ENCODE data around the gene LPP. TPM values are rescaled to one million over a fixed set of nuclear protein-coding genes. Genes with fewer than 3 reads are reported as not detected.

The LPP gene
- polyA plus RNA-seq, 2 of the 4 experiments (the other 2 are of a cell fraction), result 11.0 to 30.8 TPM

- Histone ChIP-seq H3K9me3 (no peaks in the 10 kb centered on the region), H3K4me2 (peak overlapping the region; percentile 4; the same call in 1 of the 3 replicates), H3K27ac (peak overlapping the region in 1 of 2 experiments; percentile 77; a peak in 4 of 6 replicates), H3K4me3 (no peak overlapping the region), H3K4me1 (peaks cover 67% of the 10 kb centered on the region)
- no peak for DNase-seq (ENCODE audit: low read depth in 1 of 2, low spot score in 1 of 2)
- CTCF ChIA-PET, result interaction anchor here (1.2 kb wide), 1 partner anchor 559 kb away, joined by 5 read pairs; no protein-coding TSS in a partner anchor
- no peak for ATAC-seq
- FAIRE-seq, result no peak
- TF ChIP-seq JUNB (IDR thresholded peaks at IDR 0.05), result no peak
- no peak for TF ChIP-seq HOXA7 (CRISPR knock-in tag; IDR thresholded peaks at IDR 0.05)
- no peak for TF ChIP-seq GATA3 (IDR thresholded peaks at IDR 0.05; ENCODE audit: borderline replicate concordance)
- no peak for TF ChIP-seq ATOH8 (CRISPR knock-in tag; IDR thresholded peaks at IDR 0.05; ENCODE audit: low read depth)
- no peak for TF ChIP-seq NR3C1 (IDR thresholded peaks at IDR 0.05)
- TF ChIP-seq EHMT2 (IDR thresholded peaks at IDR 0.05; ENCODE audit: low read depth), result no peak
- no peak for TF ChIP-seq KDM5A (IDR thresholded peaks at IDR 0.05)
- no peak for TF ChIP-seq JUN (IDR thresholded peaks at IDR 0.05)
- no peak for TF ChIP-seq EP300 (IDR thresholded peaks at IDR 0.05)
- TF ChIP-seq HMGXB4 (CRISPR knock-in tag; IDR thresholded peaks at IDR 0.05; ENCODE audit: borderline replicate concordance), result no peak
- TF ChIP-seq MYC (IDR thresholded peaks at IDR 0.05; ENCODE audit: borderline replicate concordance, low read length), result no peak
- WGBS (ENCODE audit: missing lambda C conversion rate), result 83% methylated on average over 2 of the region's 2 CpGs
- POLR2A ChIA-PET, result no interaction called here
These were observed 145.8 kb downstream of the LPP start for GRCh38 chr3:188299708-188300107.

GRCh38 chr3:188301147-188301546 is 147.2 kb downstream of the LPP start:
- no peak for DNase-seq (ENCODE audit: low read depth in 1 of 2, low spot score in 1 of 2)
- CTCF ChIA-PET, result no interaction called here
- Histone ChIP-seq H3K9me3 (no peaks in the 10 kb centered on the region), H3K4me1 (peaks cover 57% of the 10 kb centered on the region), H3K4me3 (no peak overlapping the region), H3K4me2 (no peak overlapping the region), H3K27ac (no peak overlapping the region)
- TF ChIP-seq MAZ (IDR thresholded peaks at IDR 0.05; ENCODE audit: borderline replicate concordance, low read depth, low read length) (no peak), MAFK (IDR thresholded peaks at IDR 0.05; ENCODE audit: partially characterized antibody) (no peak), ELK1 (IDR thresholded peaks at IDR 0.05; ENCODE audit: low read depth, low read length) (no peak), CEBPB (IDR thresholded peaks at IDR 0.05) (no peak), SREBF2 (IDR thresholded peaks at IDR 0.05) (no peak), NR3C1 (IDR thresholded peaks at IDR 0.05) (no peak), CHD4 (IDR thresholded peaks at IDR 0.05; ENCODE audit: borderline replicate concordance) (no peak), FOSB (CRISPR knock-in tag; IDR thresholded peaks at IDR 0.05) (no peak), MYC (IDR thresholded peaks at IDR 0.05; ENCODE audit: borderline replicate concordance, low read length) (no peak), TFCP2L1 (CRISPR knock-in tag; IDR thresholded peaks at IDR 0.05) (no peak), E2F6 (IDR thresholded peaks at IDR 0.05; ENCODE audit: borderline replicate concordance, low read depth) (no peak), ZC3H11A (IDR thresholded peaks at IDR 0.05) (no peak), CTCF (IDR thresholded peaks at IDR 0.05) (no peak), RNF2 (IDR thresholded peaks at IDR 0.05; ENCODE audit: borderline replicate concordance, low read depth) (no peak), ZSCAN20 (CRISPR knock-in tag; IDR thresholded peaks at IDR 0.05) (no peak), HOXB5 (CRISPR knock-in tag; IDR thresholded peaks at IDR 0.05) (no peak)
- WGBS (ENCODE audit: missing lambda C conversion rate), result 95% methylated on average over 1 of the region's 1 CpG
- no peak for ATAC-seq
- FAIRE-seq, result no peak
- POLR2A ChIA-PET, result no interaction called here
